HG03066 (cell line): ENCODE data around the gene HOXC10.

Experiments used
- ATAC-seq: cut with Tn5 transposase; IDR thresholded peaks from one replicate; pipeline ENCODE4 v1.9.1; 2021; ENCODE audit warnings: low read depth; ENCODE audit not compliant: unreplicated experiment

Gene HOXC10

DNA sequence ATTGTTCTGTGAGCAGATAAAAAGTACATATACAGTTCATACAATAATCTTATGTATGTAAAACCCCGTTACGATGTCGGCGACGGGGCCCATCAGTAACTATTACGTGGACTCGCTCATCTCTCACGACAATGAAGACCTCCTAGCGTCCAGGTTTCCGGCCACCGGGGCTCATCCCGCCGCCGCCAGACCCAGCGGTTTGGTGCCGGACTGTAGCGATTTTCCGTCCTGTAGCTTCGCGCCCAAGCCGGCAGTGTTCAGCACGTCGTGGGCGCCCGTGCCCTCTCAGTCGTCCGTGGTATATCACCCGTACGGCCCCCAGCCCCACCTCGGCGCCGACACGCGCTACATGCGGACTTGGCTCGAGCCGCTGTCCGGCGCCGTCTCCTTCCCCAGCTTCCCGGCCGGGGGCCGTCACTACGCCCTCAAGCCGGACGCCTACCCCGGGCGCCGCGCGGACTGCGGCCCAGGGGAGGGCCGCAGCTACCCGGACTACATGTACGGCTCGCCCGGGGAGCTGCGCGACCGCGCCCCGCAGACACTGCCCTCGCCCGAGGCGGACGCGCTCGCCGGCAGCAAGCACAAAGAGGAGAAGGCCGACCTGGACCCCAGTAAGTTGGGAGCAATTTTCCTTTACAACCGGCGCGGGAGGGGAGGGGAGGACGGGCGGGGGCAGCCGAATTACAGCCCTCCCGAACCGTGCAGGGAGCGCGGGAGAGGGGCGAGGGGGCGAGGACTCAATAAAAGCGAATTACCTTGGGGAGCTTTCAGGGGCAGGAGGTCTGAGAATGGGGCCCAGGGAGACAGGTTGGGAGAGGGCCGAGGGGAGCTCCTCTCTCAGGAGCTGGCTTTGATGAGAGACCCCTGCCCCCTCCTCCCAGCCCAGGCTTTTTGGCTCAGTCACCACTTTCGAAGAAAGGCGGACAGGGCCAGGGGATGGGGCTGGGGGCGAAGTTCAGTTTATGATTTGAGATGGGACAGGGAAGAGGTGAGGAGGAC lies 15.5 kb downstream of the HOXC10 start, which contains the start of gene HOXC9:
HOXC9 (plus strand) TSS at position 46 of the 999 bp plus-strand sequence; CDS start at position 74, 28 bp downstream.
- ATAC-seq = no peak

DNA sequence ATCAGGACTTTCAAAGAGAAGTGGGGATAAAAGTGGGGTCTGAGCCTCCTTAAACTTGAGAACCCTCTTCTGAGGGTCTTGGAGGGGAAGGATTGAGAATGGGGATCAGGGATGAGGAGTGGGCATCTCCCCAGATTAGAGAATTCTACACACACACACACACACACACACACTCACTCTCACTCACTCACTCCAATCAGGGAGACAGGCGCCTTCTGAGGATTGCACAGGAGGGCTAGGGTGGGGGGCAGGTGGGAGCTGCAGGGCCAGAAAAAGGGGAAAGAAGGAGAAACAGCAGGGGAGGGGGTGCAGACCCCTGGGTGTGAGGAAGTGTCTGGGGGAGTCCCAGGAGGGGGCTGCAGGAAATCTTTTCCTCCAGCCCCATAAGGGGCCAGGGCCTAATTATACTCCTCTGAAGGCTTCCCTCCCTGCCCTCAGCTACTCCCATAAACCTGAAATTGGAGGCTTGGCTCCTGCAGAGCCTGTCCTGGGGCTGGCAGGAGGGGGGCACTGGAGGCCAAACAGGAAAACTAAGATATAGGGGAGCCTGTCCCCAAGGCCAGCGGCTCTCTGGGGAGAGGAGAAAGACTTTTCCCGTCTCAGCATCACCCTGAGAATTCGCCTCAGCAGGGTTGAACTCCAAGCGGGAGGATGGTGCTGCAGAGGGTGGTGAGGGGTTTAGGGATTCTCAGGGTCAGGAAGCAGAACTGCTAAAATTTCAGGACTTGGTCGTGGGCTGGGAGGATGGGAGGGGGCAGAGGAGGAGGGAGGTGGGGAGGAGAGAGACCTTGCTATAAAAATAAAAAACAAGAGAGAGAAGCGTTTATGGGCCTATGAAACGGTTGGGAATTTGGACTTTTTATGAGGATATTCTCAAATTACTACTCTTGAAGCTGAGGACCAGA lies 16.6 kb downstream of the HOXC10 start:
- ATAC-seq = no peak

DNA sequence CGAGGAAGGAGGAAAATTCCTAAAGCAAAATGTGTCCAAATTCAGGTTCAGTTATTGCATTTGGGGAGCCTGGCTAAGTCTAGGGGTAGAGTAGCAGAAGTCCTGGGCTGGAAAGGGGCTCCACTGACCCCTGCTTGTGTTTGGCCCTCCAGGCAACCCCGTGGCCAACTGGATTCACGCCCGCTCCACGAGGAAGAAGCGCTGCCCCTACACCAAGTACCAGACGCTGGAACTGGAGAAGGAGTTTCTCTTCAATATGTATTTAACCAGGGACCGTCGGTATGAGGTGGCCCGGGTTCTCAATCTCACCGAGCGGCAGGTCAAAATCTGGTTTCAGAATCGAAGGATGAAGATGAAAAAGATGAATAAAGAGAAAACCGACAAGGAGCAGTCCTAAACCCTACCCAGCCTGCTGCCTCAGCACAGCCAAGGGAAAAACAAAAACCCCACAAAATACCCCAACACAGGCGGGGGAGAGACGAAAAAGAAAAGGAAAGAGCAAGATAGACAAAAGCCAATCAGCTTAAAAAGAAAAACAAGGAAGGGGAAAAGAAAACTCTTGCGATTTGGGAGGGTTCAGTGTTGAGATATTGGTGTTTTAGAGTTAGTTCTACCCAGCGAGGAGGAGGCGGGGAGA lies 17.4 kb downstream of the HOXC10 start:
- ATAC-seq = no peak

DNA sequence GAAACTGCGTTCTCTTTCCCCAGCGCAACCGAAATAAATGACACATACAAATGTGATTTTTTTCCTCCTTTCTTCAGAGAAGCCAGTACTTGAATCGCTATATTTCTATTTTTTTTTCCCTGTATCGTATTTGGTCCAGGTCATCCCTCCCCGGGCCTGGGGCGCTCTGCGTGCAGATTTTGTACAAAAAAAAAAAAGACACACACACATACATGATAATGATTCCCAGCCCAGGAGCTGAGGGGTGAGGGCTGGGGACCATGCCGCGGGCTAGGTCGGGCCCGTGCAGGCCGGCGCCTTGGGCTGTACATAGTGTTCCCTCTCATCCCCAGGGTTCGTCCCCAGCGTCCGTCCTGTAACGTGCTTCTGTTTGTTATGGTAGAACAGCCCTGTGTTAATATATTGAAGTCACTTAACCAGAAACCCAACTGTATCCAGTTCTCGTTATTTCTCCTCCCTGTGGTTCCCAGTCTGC lies 18.0 kb downstream of the HOXC10 start:
- ATAC-seq = no peak

DNA sequence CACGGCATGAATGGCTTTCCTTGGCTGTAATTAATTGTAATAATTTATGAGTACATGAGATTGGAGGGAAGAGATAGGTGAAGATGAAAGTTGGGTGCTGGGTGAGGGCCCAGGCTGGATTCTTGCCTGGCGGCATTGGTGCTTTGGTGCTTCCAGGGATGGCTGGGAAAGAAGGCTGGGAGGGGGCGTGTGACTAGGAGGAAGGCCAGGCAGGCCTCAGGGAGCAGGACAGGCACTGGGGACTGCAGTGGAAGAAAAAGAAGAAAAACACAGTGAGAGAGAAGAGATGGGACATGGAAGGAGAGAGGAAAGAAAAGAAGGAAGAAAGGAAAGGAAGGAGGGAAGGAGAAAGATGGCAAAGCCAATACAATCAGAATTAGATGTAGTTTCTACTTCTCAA lies 18.7 kb downstream of the HOXC10 start:
- no peak for ATAC-seq

DNA sequence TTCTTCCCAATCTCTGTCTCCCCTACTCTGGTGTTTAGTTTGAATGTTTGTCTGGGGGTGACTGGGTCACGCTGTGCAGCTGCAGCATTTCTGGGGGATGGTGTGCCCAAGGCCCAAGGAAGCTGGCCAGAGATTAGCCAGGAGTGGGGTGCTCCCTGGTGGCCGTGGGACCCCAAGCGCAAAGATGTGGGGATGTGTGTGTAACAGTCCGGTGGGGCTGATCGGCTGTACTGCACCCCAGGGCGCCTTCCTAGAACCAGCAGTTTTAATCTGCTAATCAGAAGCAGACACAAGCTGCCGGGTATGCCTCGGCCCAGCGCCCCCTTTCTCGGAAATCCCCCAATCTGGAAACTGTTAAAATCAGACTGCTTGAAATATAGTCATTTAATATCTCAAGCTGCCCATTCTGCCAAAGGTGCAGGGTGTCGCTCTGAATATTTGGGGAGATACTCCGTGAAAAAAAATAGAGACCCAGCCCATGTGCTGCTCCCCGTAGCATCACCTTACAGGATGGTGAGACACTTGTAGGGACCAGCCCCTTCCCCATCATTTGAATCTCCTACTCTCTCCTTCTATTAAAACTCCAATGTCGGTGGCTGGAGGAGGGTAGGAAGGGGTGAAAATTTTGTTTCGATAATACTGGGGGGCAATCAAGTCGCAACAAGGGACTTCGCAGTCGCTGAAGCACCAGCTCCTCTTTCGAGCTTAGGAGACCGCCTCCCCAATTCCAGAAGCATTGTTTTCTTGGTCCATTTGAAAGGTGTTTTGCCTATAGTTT lies 19.3 kb downstream of the HOXC10 start:
- ATAC-seq = no peak

DNA sequence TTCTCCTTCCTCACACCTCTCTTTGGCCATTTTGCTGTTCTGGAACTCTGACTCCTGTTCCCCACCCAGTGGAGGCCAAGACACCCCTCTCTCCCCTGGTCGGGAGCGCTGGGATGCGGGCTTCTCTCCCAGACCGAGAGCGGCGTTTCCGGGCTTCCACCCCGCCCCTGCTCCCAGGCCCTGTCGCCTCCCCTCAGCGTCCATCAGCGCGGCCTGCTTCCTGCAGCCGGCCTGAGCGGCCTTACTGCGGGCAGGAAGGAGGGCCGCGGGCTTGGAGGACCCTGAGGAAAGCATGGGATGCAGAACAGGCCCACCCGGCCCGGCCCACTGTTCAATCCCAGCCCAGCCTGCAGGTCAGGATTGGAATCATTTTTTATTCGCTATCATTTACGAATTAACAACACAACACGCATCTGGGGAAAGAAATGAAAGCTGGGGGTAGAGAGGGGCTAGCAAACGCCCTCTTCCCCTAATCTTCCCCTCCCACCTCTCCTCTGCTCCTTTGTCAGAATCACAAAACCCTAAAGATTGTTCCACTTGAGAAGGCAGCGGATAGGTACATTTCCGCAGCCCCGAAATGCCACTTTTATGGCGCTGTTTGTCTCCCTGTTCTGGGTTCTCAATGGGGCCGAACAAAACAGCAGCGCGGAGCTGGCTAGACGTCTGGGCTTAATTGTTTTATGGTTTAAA lies 20.0 kb downstream of the HOXC10 start:
- ATAC-seq = no peak

DNA sequence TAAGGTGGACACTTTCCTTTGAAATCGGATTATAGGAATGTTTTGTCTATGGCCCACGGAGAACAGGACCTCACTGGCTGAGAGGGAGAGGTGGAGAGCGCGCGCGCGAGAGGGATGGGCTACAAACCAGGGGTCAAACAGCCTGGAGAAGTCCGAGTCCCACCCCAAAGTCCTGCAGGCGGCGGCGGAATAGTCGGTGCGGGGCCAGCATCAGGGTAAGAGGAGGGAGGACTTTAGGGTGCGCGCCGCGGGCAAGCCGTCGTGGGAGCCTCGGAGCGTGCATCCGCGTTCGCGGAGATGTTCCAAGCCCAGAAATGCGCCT lies 20.5 kb downstream of the HOXC10 start:
- no peak for ATAC-seq

DNA sequence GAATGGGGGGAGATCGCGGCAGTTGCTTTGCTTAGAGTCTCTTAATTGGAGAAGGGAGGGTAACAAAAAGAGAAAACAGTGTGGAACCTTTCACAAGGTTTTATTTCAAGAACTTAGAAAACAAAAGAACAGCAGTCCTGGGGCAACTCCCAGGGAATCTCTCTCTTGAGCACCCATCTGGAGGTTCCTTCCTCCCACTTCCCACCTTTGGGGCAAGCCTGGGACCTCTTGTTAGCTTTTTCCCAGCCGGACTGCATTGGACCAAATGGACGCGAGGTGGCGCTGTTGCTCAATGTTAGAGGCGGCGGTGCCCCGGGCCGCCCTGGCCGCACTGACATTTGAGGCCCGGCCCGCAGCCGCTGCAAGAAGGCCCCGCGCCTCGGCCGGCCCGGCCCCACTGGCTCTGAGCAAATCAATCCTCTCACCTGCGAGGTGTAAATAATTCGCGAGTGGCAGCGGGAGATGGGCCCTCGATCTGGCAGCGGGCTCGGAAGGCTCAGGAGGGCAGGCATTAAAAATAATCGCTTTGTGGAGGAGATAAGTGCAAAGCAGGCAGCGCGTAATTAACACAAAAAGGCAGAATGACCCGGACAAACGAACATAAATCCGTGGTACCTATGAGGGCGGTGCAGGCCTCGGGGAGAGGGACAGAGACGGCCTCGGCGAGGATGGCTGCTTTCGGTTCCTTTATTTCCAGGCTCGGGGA lies 21.1 kb downstream of the HOXC10 start:
- ATAC-seq = peak; percentile 70

DNA sequence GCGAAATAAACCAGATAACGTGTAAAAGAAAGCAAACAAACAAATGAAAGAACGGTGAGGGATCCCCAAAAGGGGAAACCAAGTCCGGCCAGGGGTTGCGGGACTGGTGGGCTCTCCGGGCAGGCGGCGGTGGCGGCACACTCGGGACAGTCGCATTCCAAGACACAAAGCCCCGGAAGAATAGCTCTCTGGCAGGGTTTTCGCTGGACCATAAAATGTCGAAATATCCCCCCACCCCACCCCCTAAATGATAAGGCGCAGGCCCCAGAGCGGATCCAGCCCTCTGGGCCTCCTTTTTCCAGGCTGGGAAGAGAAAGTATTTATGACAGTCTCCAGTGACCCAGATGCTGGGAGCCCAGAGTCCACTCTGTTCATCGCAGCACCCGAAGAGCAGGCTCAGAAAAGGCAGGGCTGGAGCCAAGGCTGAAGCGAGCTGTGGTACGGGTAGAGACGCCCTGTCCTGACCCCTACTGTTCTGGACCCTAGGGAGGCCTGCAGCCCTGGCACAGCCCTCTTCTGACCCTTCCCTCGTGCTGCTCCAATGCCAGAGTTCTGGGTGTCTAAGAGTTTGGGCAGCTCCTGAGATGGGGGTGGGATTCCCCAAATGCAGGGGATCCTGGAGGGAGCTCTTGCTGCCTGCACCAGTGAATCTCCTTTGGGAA lies 21.7 kb downstream of the HOXC10 start:
- ATAC-seq = no peak

DNA sequence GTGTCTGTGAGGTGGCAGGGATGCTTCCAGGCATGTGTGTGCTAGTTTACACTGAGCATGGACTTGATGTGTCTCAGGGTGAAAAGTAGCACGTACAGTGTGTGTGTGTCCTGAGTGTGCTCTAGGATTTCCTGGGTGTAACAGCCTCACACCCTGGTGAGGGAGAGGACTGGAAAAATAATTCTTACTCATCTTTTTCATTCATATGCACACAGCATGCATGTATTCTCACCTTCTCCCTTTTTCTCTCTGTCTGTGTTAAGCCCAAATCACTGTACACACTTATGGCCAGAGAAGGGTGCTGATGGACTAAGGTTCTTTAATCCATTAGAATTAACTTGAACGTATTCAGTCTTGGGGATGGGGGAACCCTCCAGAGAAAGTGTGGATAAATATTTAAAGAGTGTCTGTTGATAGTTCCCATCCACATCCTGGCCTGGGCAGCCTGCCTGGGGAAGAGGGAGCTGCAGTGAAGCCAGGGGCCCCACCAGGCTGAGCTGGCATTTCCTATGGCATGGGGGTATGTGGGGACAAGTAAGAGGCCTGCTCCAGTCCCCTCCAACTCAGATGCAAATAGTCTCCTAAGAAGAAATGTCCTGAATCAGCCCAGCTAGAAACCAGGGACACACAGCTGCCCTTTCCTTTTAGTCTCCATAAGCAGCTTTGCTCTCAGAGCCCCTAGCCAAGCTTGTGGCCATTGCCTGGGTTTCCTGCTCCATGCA lies 22.8 kb downstream of the HOXC10 start:
- ATAC-seq = no peak

DNA sequence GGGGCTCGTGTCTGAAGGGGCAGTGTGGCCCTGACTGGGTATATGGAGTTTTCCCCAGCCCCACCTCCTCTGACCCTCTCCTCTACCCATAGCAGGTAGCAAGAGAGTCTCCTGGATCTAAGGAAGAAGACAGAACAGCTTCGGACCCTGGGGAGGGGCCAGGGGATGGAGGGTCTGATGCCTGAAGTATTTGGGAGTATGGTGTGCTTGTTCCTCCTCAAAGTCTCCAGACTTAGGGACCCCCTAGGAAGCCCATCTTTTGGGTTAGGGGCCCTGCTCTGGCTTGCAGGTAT lies 23.3 kb downstream of the HOXC10 start:
- no peak for ATAC-seq

DNA sequence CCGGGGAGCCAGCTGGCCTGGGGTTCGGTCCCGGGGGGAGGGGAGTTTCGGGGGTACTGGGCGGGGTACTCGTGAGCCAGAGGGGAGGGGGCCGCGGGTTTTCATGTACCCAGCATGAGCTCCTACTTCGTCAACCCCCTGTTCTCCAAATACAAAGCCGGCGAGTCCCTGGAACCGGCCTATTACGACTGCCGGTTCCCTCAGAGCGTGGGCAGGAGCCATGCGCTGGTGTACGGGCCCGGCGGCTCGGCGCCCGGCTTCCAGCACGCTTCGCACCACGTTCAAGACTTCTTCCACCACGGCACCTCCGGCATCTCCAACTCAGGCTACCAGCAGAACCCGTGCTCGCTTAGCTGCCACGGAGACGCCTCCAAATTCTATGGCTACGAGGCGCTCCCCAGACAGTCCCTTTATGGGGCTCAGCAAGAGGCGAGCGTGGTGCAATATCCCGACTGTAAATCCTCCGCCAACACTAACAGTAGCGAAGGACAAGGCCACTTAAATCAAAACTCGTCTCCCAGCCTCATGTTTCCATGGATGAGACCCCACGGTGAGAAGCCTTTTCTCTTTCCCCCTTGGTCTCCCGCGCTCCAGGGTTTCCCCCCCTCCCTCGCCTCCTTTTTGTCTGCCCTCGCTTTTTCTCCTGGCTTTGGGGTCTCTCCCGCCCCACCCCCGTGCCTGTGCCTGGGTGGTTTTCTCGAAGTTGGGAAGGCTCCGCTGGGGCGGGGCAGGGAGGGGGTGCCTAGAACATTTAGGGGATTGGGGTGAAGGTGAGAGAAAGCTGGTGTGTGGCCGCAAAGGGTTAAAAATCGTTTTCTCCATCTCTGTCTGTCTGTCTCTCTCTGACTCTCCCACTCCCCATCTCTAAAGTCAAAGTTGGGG lies 24.5 kb downstream of the HOXC10 start:
- ATAC-seq = no peak

DNA sequence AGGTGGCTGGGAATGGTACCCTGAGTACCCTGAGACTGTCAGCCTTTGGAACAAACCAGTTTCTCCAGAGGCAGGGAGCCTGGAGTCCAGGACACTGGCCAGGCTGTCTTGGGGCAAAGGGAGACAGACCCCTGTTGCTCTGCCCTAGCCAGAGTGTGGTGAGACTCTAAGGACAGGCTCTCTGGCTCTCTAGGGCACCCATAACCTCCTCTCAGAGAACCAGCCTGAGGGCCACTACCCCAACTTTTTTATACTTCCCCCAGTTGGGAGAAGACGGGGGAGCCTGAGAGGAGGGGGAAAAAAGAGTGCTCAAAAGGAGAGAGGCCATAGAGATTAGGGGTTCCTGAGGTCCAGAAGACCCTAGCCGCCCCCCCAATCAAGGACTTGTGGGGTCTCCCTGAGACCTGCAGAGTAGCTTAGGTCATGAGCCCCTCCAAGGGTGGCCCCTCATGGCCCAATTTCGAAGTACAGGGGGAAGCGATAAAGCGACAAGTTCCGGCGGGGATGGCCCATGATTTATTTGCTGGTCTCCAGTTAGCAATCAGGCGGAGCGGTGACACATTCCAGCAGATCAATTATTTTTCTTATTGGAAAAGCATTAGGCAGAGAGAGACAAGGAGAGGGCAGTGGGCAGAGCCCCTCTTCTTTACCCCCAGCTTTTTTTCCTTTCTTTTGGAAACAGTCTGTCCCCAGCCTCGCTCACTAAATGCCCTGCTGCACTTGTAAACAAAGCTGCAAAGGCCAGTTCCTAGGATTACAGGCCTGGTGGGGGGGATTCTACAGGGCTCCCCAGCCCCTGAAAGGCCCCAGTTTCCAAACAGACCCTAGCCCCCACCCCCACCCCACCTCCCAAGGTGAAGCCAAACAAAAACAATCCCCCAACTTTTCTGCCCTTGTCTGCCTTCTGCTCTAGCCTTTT lies 25.4 kb downstream of the HOXC10 start:
- no peak for ATAC-seq

DNA sequence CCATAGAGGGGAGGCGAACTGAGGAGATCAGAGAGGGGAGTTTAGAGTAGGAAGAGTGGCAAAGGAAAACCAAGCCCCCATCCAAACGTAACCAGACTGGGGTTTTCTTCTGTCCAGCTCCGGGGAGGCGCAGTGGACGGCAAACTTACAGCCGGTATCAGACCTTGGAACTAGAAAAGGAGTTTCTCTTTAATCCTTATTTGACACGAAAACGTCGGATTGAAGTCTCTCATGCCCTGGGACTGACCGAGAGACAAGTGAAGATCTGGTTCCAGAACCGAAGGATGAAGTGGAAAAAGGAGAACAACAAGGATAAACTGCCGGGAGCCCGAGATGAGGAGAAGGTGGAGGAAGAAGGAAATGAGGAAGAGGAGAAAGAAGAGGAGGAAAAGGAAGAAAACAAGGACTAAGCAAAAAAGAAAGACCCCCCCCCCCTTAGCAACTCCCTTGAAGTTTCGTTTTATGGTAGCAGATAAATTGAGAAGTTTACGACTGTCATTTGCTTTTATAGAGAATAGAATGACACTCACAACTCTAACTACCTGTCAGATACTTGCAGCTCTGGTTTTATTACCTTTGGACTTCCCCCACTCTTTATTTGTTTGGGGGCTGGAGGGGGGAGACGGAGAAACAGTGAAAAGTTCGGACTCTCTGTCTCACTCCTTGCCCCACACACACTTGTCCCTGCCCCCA lies 26.2 kb downstream of the HOXC10 start:
- no peak for ATAC-seq
